C4-2B (cell line): ENCODE results near the gene TAS1R3.
"Not testable (repeated sequence)": the region's sequence is repeated elsewhere in the genome, so short reads cannot be mapped to it uniquely, and the experiment has no call there.

Source experiments
- H3K27ac ChIP-seq: fragments of 450-650 bp; 2 replicates; pipeline ENCODE4 v1.5.1; 2017
- CTCF ChIP-seq: fragments of 450-650 bp; conservative IDR thresholded peaks from 2 replicates; pipeline ENCODE4 v1.5.1; 2017; ENCODE audit warnings: mild to moderate bottlenecking
- ZFX ChIP-seq: fragments of 450-650 bp; IDR thresholded peaks from 2 replicates; pipeline ENCODE4 v1.6.1; 2017

Gene TAS1R3

GRCh38 chr1:1360506-1361169 is 29.6 kb downstream of the TAS1R3 start:
- no peak for TF ChIP-seq ZFX
- TF ChIP-seq CTCF = no peak
- no peak overlapping the region for H3K27ac ChIP-seq

GRCh38 chr1:1361233-1361981 is 30.3 kb downstream of the TAS1R3 start:
- TF ChIP-seq ZFX (no peak), CTCF (no peak)
- H3K27ac ChIP-seq = no peak overlapping the region

- no peak overlapping the region for H3K27ac ChIP-seq
- TF ChIP-seq CTCF (no peak), ZFX (no peak)
These were observed 30.9 kb downstream of the TAS1R3 start for GRCh38 chr1:1361982-1362423.

GRCh38 chr1:1364266-1364665 is 33.2 kb downstream of the TAS1R3 start:
- no peak overlapping the region for H3K27ac ChIP-seq

GRCh38 chr1:1365875-1366698 is 35.0 kb downstream of the TAS1R3 start:
- TF ChIP-seq CTCF = no peak
- no peak for TF ChIP-seq ZFX
- no peak overlapping the region for H3K27ac ChIP-seq

More at GRCh38 chr1:1364266-1364665, 33.2 kb downstream of the TAS1R3 start:
- TF ChIP-seq CTCF (no peak), ZFX (no peak)

GRCh38 chr1:1366699-1367066 is 35.6 kb downstream of the TAS1R3 start:
- no peak overlapping the region for H3K27ac ChIP-seq
- TF ChIP-seq ZFX (no peak), CTCF (no peak)

GRCh38 chr1:1367315-1367714 is 36.2 kb downstream of the TAS1R3 start:
- no peak overlapping the region for H3K27ac ChIP-seq
- TF ChIP-seq ZFX (no peak), CTCF (no peak)

- not testable (repeated sequence) for H3K27ac ChIP-seq
These were observed 39.0 kb downstream of the TAS1R3 start for GRCh38 chr1:1370094-1370493.
